Calu3 (cell line): ENCODE measurements around the gene RNFT2. TPM values are rescaled to one million over a fixed set of nuclear protein-coding genes. Genes with fewer than 3 reads are reported as not detected.

ENCODE experiments used
- BruUV-seq: library from RNA; stranded (reverse); fragments of 400-500 nt; replicated peaks from 2 replicates; lab custom pipeline; 2021; lab: Mats Ljungman, UMichigan
- CTCF ChIA-PET: fragments of 300-600 bp; sonication (Branson Sonifier 250); formaldehyde crosslinking; loops from one replicate; lab custom pipeline; 2022; ENCODE audit warnings: antibody characterized with exemption; lab: Charles Lee
- DNase-seq: peaks from one replicate; pipeline ENCODE4 v3.0.0; 2022
- H3K27ac Mint-ChIP-seq: one replicate; pipeline ENCODE4 v1.8.0; 2022; ENCODE audit warnings: mixed read lengths; ENCODE audit not compliant: unreplicated experiment
- H3K27me3 Mint-ChIP-seq: one replicate; pipeline ENCODE4 v1.8.0; 2022; ENCODE audit warnings: mixed read lengths; ENCODE audit not compliant: unreplicated experiment
- H3K36me3 Mint-ChIP-seq: one replicate; pipeline ENCODE4 v1.8.0; 2022; ENCODE audit warnings: mild to moderate bottlenecking, moderate library complexity, mixed read lengths; ENCODE audit not compliant: insufficient read depth, unreplicated experiment
- H3K4me1 Mint-ChIP-seq: one replicate; pipeline ENCODE4 v1.8.0; 2022; ENCODE audit warnings: mild to moderate bottlenecking, low read depth, mixed read lengths; ENCODE audit not compliant: unreplicated experiment
- H3K4me3 Mint-ChIP-seq: one replicate; pipeline ENCODE4 v1.8.0; 2022; ENCODE audit warnings: mild to moderate bottlenecking, low read depth, moderate library complexity, mixed read lengths; ENCODE audit not compliant: unreplicated experiment
- H3K9me3 Mint-ChIP-seq: one replicate; pipeline ENCODE4 v1.8.0; 2022; ENCODE audit warnings: low read depth, mixed read lengths; ENCODE audit not compliant: unreplicated experiment
- CTCF ChIP-seq: fragments of 200-600 bp; IDR thresholded peaks from one replicate; pipeline ENCODE4 v1.8.0; 2022; ENCODE audit warnings: antibody characterized with exemption; ENCODE audit not compliant: unreplicated experiment
- intact Hi-C: fragments of 100-400 bp; cut with micrococcal nuclease; formaldehyde crosslinking; loops from one replicate; pipeline ENCODE4 v1.10.0; 2022; ENCODE audit not compliant: unreplicated experiment
- total RNA-seq: library from RNA; stranded (reverse); gene quantifications from 2 replicates; pipeline ENCODE4 v1.2.3, GENCODE V29; 2022

The RNFT2 gene
- total RNA-seq, 1 experiment from 2014 or later = 32.0 TPM

GRCh38 chr12:116892349-116893140 is 154.4 kb downstream of the RNFT2 start:
- no TSS peak for BruUV-seq
- Mint-ChIP-seq H3K9me3 (no peaks in the 10 kb centered on the region), H3K27me3 (peaks cover 60% of the 10 kb centered on the region), H3K4me3 (no peak overlapping the region), H3K36me3 (no peaks in the 10 kb centered on the region), H3K4me1 (no peaks in the 10 kb centered on the region), H3K27ac (no peak overlapping the region)
- CTCF ChIA-PET = interaction anchor here (0.6 kb wide), 1 partner anchor 1836 kb away, joined by 3 read pairs; no protein-coding TSS in a partner anchor
- TF ChIP-seq CTCF = no peak
- DNase-seq = no peak
- intact Hi-C loops = no loop called here

- peaks cover 60% of the 10 kb centered on the region for H3K27me3 Mint-ChIP-seq
- H3K27ac Mint-ChIP-seq = no peak overlapping the region
- BruUV-seq = no TSS peak
- H3K36me3 Mint-ChIP-seq = no peaks in the 10 kb centered on the region
- no peak for TF ChIP-seq CTCF
- DNase-seq = no peak
- intact Hi-C loops = no loop called here
- H3K4me1 Mint-ChIP-seq = no peaks in the 10 kb centered on the region
- H3K9me3 Mint-ChIP-seq = no peaks in the 10 kb centered on the region
- H3K4me3 Mint-ChIP-seq = no peak overlapping the region
- CTCF ChIA-PET = no interaction called here
Observed at GRCh38 chr12:116894913-116895312, 156.8 kb downstream of the RNFT2 start.

- Mint-ChIP-seq H3K4me1 (no peaks in the 10 kb centered on the region), H3K27me3 (peaks cover 60% of the 10 kb centered on the region), H3K27ac (no peak overlapping the region), H3K4me3 (no peak overlapping the region), H3K36me3 (no peaks in the 10 kb centered on the region), H3K9me3 (no peaks in the 10 kb centered on the region)
- DNase-seq = no peak
- intact Hi-C loops = no loop called here
- CTCF ChIA-PET = interaction anchor here (0.6 to 0.7 kb wide), 2 partner anchors 14 to 37 kb away, joined by 5 to 8 read pairs; no protein-coding TSS in a partner anchor
- BruUV-seq = no TSS peak
- no peak for TF ChIP-seq CTCF
Observed at GRCh38 chr12:116896411-116896924, 158.4 kb downstream of the RNFT2 start.

- H3K4me1 Mint-ChIP-seq = no peaks in the 10 kb centered on the region
- CTCF ChIA-PET = no interaction called here
- DNase-seq = no peak
- no peak for TF ChIP-seq CTCF
- H3K4me3 Mint-ChIP-seq = no peak overlapping the region
- H3K36me3 Mint-ChIP-seq = no peaks in the 10 kb centered on the region
- intact Hi-C loops = no loop called here
- H3K9me3 Mint-ChIP-seq = no peaks in the 10 kb centered on the region
- peaks cover 60% of the 10 kb centered on the region for H3K27me3 Mint-ChIP-seq
- BruUV-seq = no TSS peak
- no peak overlapping the region for H3K27ac Mint-ChIP-seq
Observed at GRCh38 chr12:116897476-116897875, 159.4 kb downstream of the RNFT2 start.
